Adipose tissue (tissue), 3 donors: ENCODE measurements around the gene RPRD1B. TPM values are rescaled to one million over a fixed set of nuclear protein-coding genes. Genes with fewer than 3 reads are reported as not detected.

Experiments used
- H3K27ac ChIP-seq: one replicate; pipeline ENCODE4 v1.5.1; 2013; ENCODE audit warnings: low read depth, low read length
- WGBS, 3 donors: extraction: QIAGEN DNeasy Blood & Tissue Kit; methylation state at CpG; one replicate each; pipeline ENCODE4 v1.1.7; 2013; 5-methylcytosine and 5-hydroxymethylcytosine counted together
- polyA plus RNA-seq, 3 donors: library from polyadenylated mRNA; stranded (reverse); fragments of 200-250 nt; gene quantifications; one replicate each; pipeline ENCODE4 v1.2.3, GENCODE V29; 2013
- donor health status: healthy with polysubstance abuse.
- donor health status: Bipolar disorder and iron deficiency.
- donor health status: healthy.

Gene RPRD1B
- polyA plus RNA-seq, 3 donors, result 6.1 to 13.5 (median 9.0) TPM

DNA sequence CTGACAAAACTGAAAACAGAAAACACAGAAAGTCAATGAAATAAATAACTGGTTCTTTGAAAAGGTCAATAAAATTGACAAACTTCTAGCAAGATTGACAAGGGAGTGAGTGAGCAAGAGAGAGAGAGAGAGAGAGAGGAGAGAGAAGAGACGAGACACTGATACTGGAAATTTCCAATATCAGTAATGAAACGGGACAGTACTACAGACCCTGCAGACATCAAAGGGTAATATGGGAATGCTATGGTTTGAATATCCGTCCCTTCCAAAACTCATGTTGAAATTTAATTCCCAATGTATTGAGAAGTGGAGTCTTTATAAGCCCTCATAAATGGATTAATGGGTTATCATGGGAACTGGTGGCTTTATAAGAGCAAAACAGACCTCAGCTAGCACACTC is 4.1 kb upstream of the RPRD1B start:
- WGBS, 3 donors, result 92 to 97% (median 96%) methylated on average over 3 of the region's 3 CpGs
- no peak overlapping the region for H3K27ac ChIP-seq

DNA sequence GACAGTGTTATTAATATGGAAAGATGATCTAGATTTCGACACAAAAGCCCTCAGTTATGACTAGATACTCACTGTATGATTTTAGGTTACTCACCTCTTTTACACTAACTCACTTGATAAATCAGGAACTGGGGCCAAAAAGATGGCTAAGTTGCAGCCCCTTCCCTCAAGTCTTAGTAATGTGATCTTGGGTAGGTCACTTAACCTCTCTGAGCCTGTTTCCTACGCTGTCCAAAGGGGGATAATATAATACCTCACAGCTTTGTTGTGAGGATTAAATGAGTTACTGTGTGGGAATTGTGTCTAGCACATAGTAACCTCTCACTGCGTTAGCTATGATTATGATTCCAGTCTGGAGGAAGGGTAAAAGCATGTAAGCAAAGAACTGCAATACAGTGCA is 1.6 kb upstream of the RPRD1B start:
- 91 to 94% (median 93%) methylated on average over 3 of the region's 3 CpGs for WGBS, 3 donors

DNA sequence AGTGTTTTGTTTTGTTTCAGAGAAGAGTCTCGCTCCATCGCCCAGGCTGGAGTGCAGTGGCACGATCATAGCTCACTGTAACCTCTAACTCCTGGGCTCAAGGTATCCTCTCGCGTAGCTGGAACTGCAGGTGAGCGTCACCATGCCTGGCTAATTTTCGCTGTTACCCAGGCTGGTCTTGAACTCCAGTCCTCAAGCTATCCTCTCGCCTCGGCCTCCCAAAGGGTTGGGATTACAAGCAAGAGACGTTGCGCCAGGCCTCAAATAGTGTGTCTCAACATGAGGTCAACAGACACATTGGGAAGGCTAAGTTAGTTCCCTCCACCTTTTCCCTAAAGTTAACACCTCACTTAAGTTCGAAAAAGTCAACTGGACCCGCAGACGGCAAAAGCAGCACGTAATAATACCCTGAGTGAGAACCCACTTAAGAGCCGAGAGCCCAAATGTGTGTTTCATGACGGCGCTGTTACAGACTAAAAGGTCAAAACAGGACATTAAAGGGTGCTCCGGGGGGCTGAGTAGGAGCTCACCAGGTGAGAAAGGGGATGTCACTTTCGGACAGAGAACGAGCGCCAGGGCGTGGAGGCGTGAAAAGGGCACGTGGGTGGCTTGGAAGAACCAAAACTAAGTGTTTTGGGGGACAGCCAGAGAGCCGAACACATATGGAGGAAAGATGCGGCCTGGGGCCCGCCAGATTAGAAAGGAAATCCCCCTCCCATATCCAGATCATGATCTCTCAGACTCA is 789 bp upstream of the RPRD1B start:
- WGBS, 3 donors, result 18 to 28% (median 27%) methylated on average over 28 of the region's 28 CpGs
- no peak overlapping the region for H3K27ac ChIP-seq

More for the DNA sequence above, 1.6 kb upstream of the RPRD1B start:
- H3K27ac ChIP-seq, result no peak overlapping the region

DNA sequence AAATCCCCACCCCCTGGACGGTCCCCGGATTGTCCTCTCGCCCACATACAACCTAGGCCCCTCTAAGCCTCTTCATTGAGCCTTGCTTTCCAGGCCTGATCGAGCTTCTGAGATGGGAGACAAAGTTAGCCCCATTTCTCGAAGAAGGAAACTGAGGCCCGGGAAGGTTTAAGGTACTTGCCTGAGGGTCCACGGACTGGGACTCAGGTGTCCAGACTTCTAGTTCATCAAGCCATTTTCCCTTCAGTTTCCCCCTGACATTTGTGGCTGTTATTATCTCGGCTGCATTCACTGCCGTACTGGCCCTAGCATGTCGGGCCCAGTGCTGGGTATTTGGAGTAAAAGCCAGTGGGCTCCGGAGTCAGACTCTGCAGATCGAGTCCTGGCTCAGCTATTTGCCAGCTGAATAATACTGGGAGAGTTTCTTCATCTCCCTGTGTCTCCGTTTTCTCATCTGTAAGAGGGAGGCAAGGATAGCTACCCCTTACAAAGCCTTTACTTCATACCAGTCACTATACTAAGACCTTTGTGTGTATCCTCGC is 633 bp downstream of the RPRD1B start:
- WGBS, 3 donors, result 7 to 13% (median 7%) methylated on average over 14 of the region's 14 CpGs
- peak overlapping the region; percentile 53 for H3K27ac ChIP-seq

DNA sequence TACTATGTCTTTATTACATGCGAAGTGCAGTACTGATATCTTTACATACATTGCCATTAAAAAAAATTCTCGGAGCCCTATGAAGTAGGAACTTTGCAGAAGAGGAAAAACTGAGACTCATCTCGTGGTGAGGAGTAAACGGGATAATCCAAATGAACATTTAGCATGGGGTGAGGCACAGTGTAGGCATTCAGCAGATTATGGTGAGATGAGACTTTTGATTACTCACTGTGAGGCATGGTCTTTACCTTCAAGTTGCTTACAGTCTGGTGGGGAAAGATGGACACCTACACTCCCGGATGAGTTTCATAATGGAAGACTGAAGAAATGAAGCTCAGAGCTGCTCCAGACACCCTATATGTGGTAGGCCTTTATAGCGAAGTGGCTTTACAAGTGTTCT is 1.4 kb downstream of the RPRD1B start:
- H3K27ac ChIP-seq, result no peak overlapping the region

DNA sequence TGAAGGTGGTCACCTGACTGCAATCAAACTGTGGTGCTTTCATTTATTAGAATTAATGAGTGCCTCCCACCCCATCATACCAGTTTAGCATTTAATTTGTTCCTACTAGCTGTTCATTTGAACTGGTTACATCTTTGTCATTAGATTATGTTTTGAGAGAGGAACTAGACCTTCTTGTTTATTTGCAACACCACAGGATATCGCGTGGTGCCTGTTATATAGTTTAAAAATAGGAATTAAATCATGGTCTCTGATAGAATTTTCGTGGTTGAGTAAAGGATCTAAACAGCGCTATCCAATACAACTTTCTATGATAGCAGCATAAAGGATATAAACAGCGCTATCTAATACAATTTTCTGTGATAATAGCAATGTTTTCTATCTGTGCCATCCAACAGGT is 2.8 kb downstream of the RPRD1B start:
- 74 to 86% (median 79%) methylated on average over 5 of the region's 5 CpGs for WGBS, 3 donors
- H3K27ac ChIP-seq, result no peak overlapping the region

More for the DNA sequence above, 1.4 kb downstream of the RPRD1B start:
- 69 to 76% (median 76%) methylated on average over 6 of the region's 6 CpGs for WGBS, 3 donors

DNA sequence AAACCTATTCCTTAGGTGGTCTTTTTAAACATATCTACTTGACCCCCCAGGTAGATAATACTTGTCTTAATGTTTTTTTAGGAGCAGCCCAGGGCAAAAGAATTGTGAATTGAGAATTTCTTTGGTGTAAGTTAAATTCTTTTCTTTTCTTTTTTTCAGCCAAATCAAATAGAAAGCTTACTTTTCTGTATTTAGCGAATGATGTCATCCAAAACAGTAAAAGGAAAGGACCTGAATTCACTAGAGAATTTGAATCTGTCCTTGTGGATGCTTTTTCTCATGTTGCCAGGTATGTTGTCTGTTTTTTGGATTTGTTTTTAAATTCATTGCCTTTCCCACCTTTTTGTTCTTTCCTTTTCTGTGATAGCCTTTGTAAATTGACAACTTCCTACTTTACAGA is 6.7 kb downstream of the RPRD1B start:
- H3K27ac ChIP-seq, result no peak overlapping the region
- WGBS, 3 donors, result 45 to 100% (median 100%) methylated on average over 1 of the region's 1 CpG

DNA sequence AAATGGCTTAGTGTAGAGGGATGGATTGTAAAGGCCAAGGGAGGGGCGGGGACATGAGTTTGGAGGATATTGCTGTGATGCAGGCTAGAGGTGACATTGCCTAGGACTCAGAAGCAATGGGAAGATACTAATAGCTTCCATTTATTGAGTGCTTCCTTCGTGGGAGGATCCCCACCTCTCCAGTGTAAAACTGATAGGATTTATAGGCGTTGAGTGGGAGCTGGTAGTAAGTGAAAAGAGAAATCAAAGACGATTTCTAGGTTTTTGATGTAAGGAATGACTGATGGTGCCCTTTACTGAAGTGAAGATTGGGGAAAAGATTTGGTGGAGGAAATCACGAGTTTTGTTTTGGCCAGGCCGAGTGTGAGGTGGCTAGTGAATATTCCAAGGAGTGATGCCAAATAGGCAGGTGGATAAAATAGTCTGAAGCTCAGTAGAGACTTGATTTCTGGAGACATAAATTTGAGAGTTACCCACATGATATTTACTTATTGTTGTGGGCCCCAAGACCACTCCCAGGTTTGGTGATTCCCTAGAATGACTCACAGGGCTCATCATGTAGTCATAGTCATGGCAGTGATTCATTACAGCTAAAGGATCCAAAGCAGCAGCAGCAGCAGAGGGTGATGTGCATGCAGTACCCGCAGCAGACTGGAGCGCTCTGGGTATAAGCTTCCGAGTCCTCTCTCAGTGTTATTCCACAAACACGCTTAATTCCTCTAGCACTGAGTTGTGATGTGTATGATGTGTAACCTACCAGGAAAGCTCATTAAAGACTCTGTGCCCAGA is 10.2 kb downstream of the RPRD1B start:
- H3K27ac ChIP-seq, result no peak overlapping the region
- WGBS, 3 donors, result 91 to 92% (median 91%) methylated on average over 10 of the region's 10 CpGs

DNA sequence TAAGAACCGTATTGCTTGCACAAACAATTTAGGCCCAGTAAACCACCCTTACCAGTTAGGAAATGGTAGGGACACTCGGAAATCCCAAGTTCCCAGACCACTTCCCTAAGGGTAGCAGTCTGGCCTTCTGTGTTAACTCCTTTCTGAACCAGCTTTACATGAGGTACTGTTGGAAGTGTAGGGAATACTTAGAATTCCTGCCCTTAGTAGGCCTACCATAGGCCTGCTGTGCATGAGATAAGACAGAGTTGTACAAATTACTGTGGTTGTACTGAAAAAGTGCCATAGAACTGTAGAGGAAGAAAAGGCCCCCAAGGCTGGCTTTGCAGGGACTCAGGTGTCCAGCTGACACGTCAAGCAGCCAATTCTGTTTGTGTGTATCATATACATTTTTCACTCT is 11.1 kb downstream of the RPRD1B start:
- H3K27ac ChIP-seq, result no peak overlapping the region
- WGBS, 3 donors, result 60 to 91% (median 87%) methylated on average over 3 of the region's 3 CpGs

DNA sequence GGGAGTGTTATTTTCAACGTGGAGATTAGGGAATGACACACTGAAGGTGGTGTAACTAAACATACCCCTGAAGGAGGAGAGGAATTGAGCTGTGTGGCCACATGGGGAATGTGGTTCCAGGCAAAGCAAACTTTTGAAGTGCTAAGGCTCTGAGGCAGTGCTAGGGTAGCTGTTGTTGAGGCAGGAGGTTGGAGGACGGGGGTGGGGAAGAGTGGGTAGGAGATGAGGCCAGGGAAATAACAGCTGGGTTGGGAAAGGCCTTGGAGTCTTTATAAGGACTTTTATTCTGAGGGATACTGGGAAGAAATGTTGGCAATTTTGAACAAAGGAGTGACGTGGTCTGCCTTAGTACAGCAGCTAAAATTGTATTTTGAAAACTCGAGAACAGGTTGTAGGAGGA is 13.0 kb downstream of the RPRD1B start:
- WGBS, 3 donors, result 66 to 72% (median 72%) methylated on average over 4 of the region's 4 CpGs
- H3K27ac ChIP-seq, result no peak overlapping the region

DNA sequence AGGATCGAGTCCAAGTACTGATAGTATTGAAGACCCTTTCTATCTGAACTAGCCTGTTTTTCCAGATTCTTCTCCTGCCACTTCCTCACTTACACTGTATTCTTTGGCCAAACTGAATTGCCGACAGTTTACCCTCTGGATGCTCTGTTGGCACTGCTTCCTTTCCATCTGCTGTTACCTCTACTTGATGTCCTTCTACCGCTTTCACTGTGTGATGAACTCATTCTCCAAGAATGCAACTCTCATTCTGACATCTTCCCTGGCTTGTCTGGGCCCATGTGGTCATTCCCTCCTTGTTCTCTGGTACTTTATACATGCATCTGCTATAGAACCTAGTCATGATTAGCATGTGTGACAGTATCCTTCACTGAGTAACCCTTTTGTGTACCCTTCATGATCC is 16.3 kb downstream of the RPRD1B start:
- 66 to 80% (median 76%) methylated on average over 3 of the region's 3 CpGs for WGBS, 3 donors

DNA sequence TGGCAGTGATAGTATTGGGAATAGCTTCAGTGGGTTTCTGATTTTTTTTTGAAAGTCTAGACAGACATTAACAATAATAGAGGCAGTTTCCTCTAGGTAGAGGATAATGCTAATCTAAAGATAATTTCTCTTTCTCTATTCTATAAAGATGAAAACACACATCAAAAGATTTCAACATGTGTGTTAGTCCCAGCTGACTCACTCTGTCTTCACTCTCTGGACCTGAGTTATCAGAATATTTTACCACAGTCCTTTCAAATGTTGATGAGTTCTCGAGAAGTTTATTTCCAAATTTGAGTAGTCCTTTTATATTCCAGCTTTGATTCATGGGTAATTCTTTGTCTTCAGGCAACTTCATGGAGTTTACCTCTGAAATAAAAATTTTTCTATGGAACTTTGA is 17.1 kb downstream of the RPRD1B start:
- 62 to 87% (median 69%) methylated on average over 1 of the region's 1 CpG for WGBS, 3 donors
- no peak overlapping the region for H3K27ac ChIP-seq

More for the DNA sequence above, 16.3 kb downstream of the RPRD1B start:
- no peak overlapping the region for H3K27ac ChIP-seq

DNA sequence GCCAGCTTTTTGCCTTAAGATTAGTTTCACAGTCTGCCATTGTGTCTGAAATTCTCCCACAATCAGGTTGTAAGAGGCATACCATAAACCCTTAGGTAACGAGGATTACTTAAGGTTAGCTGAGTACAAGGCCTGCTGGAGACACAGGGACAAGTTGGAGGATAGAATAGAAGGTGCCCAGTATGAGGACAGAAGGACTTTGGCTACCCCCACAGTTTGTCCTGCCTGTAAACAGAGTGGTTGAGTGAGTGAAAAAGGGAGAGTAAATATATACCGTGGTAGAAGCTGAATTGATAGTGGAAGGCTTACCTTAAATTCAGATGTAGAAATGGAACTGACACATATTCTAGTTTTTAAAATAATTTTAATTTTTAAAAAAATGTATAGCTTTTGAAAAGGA is 19.3 kb downstream of the RPRD1B start:
- 52 to 93% (median 74%) methylated on average over 2 of the region's 2 CpGs for WGBS, 3 donors
- no peak overlapping the region for H3K27ac ChIP-seq

DNA sequence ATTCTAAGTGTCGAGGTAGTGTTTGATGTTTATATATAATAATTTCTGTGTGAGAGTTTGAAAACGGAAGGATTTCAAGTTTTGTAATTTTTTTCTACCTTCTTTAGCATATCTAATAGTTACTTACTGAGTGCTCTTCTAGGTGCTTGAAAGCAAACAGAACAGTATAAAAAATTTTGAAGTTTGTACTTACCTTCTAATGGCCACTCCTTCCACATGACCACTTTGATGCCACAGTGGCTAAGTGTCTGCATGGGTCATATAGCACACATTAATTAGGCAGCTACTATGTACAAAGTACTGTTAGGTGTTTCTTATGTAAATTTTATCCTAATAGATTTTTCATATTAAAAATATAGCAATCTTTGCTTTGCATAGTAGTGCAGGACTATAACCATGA is 21.1 kb downstream of the RPRD1B start:
- no peak overlapping the region for H3K27ac ChIP-seq
- WGBS, 3 donors, result 82 to 95% (median 91%) methylated on average over 2 of the region's 2 CpGs

DNA sequence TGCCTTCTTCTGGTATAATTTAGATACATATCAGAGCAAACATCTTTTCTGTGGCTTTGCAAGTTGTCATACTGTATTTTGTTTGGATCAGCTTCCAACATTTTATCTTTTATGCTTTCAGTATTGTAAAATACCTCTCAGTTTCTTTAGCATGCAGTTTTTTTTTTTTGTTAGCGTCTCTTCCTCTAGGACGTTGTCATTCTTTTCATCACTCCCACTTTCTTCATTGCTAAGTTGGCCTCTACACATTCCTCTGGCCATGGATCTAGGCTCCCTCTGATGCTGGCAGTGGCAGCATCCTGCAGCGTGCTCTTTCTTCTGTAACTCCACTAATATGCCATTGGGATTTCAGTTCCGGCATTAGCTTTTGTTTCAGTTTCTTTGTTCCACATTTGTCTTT is 21.7 kb downstream of the RPRD1B start:
- WGBS, 3 donors, result 50 to 68% (median 66%) methylated on average over 4 of the region's 4 CpGs
- H3K27ac ChIP-seq, result no peak overlapping the region

DNA sequence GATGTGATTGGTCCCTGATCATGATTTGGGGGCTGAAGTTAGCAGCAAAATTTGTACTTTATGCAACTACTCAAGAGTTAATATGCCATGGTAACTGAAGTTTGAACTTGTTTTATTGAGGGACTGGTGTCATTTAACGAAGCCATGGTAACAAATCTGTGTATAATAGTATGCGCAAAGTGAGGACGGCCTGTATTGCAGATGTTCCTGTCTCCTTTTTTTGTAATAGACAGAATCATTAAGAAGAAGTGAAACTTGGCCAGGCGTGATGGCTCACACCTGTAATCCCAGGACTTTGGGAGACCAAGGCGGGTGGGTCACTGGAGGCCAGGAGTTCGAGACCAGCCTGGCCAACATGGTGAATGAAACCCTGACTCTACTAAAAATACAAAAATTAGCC is 22.3 kb downstream of the RPRD1B start:
- WGBS, 3 donors, result 90 to 94% (median 92%) methylated on average over 6 of the region's 6 CpGs
- no peak overlapping the region for H3K27ac ChIP-seq

DNA sequence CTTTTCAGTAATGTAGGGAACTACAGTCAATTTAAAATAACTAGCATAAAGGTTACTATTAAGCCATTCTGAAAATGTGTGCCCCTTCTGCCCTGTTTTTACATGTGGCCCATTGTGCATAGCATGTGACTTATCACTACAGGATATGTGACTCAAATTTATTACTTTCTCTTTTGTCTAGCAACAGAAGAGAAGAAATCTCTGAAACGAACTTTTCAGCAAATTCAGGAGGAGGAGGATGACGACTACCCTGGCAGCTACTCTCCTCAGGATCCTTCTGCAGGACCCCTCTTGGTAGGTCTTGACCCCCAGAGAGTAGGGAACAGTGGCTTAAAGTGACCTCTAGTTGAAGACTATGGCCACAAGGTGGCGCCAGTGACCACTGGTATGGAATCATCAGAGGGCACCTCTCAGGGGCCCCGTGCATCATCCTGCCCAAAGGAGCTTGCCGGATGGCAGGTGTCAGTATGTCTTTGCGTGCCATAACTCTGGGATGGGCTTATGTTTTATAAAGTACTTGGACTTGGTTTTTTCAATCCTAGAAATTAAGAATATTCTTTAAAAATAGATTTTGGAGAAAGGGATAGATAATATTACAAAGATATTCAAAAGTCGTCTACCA is 23.9 kb downstream of the RPRD1B start:
- 21 to 26% (median 26%) methylated on average over 7 of the region's 7 CpGs for WGBS, 3 donors
- H3K27ac ChIP-seq, result no peak overlapping the region

DNA sequence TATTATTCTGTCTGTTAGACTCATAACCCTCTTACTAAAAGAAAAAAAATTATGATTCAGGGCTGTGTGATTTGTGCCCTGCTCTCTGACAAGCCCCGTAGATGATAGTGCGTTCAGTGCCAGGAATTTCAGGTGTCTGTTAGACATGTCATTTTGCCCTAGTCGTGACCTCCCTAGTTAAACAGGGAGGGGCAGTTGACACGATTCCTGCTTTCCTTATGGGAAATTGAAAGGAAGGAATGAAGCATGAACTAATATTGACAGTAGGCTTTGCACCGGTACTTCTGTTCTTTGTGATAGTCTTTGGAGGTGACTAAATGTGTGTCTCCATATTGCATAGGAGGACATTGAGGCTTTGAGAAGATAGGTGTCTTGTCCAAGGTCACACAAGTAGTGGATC is 26.3 kb downstream of the RPRD1B start:
- WGBS, 3 donors, result 69 to 90% (median 84%) methylated on average over 5 of the region's 5 CpGs
- H3K27ac ChIP-seq, result no peak overlapping the region

DNA sequence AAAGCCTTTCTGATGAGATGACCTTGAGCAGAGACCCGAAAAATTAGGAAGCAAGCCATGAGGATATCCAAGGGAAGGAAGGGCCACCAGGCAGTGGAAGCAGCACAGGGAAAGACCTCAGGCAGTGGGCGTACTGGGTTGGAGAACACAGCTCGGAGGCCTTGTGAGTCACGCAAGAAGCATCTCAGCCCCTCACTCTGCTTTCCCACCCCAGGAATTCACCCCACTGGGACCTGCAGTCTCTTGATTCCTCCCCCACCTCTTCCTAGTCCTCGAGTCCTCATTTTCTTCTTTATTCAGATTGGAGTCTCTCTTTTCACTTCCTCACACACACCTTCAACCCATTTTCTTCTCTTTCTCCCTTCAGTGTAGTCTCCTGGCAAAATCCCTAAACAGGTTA is 27.0 kb downstream of the RPRD1B start:
- WGBS, 3 donors, result 69 to 79% (median 73%) methylated on average over 5 of the region's 5 CpGs
- H3K27ac ChIP-seq, result no peak overlapping the region
